ENCODE measurements around the gene PTPN20. TPM values are rescaled to one million over a fixed set of nuclear protein-coding genes. Genes with fewer than 3 reads are reported as not detected.
"Not testable (repeated sequence)": the region's sequence is repeated elsewhere in the genome, so short reads cannot be mapped to it uniquely, and the experiment has no call there.

PTPN20 gene
- total RNA-seq, 1 experiment from 2014 or later: not detected

DNA sequence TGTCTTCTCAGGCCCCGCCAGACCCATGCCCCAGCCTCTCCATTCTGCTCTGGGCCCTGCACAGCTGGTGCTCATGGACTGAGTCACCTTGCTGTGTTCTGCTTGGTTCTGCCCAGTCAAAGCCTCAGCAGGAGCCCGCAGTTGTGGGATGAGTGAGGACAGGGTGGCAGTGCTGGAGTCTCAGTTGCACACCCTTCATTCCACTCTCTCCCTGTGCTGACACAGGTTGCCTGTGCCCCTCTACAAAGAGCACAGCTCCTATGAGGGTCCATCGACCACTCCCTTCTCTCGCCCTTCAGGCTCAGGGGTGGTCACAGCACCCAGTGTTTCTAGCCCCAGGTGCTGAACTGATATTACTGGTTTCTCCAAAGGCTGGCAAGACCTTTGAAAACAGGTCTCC lies 39.6 kb upstream of the PTPN20 start:
- not testable (repeated sequence) for H3K56ac ChIP-seq (ENCODE audit: insufficient read length, low read depth, low read length); H3K4me1 Mint-ChIP-seq; H2BK15ac ChIP-seq (ENCODE audit: low read depth, low read length); H2BK5ac ChIP-seq (ENCODE audit: insufficient read length, low read length); H3K9me3 ChIP-seq (ENCODE audit: control insufficient read depth, low read depth, low read length); H3K23ac ChIP-seq (ENCODE audit: insufficient read length, low read depth, low read length); H3K9ac ChIP-seq (ENCODE audit: extremely low read depth, insufficient read length, low read length); H3K27ac Mint-ChIP-seq; H3K79me1 ChIP-seq (ENCODE audit: insufficient read depth, low read depth, low read length, poor library complexity, severe bottlenecking); H4K8ac ChIP-seq (replicated peaks; ENCODE audit: insufficient read length, low read depth, low read length); H3K18ac ChIP-seq (ENCODE audit: insufficient read length, low read depth, low read length); H3K4me2 ChIP-seq (ENCODE audit: insufficient read depth, insufficient read length, low read length); H2AFZ ChIP-seq (ENCODE audit: low read length); H2BK120ac ChIP-seq (ENCODE audit: low read depth, low read length, poor library complexity, severe bottlenecking); H4K20me1 ChIP-seq (ENCODE audit: control insufficient read depth, insufficient read depth, insufficient read length); H3K4me3 Mint-ChIP-seq; H3K36me3 Mint-ChIP-seq (ENCODE audit: insufficient read depth in 1 of 3, low read depth in 3 of 3); H4K91ac ChIP-seq (ENCODE audit: insufficient read length, low read depth, low read length); H3K79me2 ChIP-seq (ENCODE audit: insufficient read depth, low read length); DNase-seq; H3K23me2 ChIP-seq (ENCODE audit: insufficient read length, low read depth, low read length, poor library complexity, severe bottlenecking); H3K27me3 Mint-ChIP-seq (ENCODE audit: low read depth); H4K5ac ChIP-seq (ENCODE audit: insufficient read length, low read depth, low read length); H3T11ph ChIP-seq (ENCODE audit: low read length); H2AK5ac ChIP-seq (ENCODE audit: insufficient read length, low read length); H3K9me3 Mint-ChIP-seq; H3K14ac ChIP-seq (ENCODE audit: insufficient read depth, low read length); H2BK12ac ChIP-seq (ENCODE audit: insufficient read length, low read depth, low read length); H3K4me1 ChIP-seq (ENCODE audit: insufficient read depth, low read length); H3K27ac ChIP-seq (ENCODE audit: insufficient read length, low read depth, low read length); H3K4ac ChIP-seq (ENCODE audit: low read depth, low read length); H2BK20ac ChIP-seq (ENCODE audit: low read depth, low read length, poor library complexity, severe bottlenecking); H3K27me3 ChIP-seq (ENCODE audit: insufficient read depth, low read length)
- no CpG with 5 or more reads among the region's 4 CpGs for WGBS (ENCODE audit: extremely low coverage, insufficient read length, low lambda C conversion rate)

DNA sequence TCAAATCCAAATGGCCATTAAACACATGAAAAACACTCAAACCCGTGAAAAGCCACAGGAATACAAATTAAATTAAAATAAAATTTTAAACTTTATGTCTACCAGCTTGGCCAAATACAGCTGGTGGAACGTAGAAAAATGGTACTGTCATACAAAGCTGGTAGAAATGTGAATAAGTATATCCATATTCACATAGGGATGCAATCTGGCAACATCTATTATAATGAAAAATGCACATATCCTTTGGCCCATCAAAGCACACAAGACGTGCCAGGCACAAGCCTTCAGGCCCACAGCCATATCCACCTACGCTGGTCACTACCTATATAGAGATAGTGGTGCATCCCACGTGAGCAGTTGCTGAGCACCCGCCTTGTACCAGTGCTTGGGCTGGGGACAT lies 35.9 kb upstream of the PTPN20 start:
- not testable (repeated sequence) for H4K91ac ChIP-seq (ENCODE audit: insufficient read length, low read depth, low read length); H2BK5ac ChIP-seq (ENCODE audit: insufficient read length, low read length); H3K79me1 ChIP-seq (ENCODE audit: insufficient read depth, low read depth, low read length, poor library complexity, severe bottlenecking); H3K4me2 ChIP-seq (ENCODE audit: insufficient read depth, insufficient read length, low read length); H3K4me1 Mint-ChIP-seq; H2BK20ac ChIP-seq (ENCODE audit: low read depth, low read length, poor library complexity, severe bottlenecking); H3K27ac ChIP-seq (ENCODE audit: insufficient read length, low read depth, low read length); H3K18ac ChIP-seq (ENCODE audit: insufficient read length, low read depth, low read length); H4K8ac ChIP-seq (replicated peaks; ENCODE audit: insufficient read length, low read depth, low read length); H3K56ac ChIP-seq (ENCODE audit: insufficient read length, low read depth, low read length); H4K20me1 ChIP-seq (ENCODE audit: control insufficient read depth, insufficient read depth, insufficient read length); H2AK5ac ChIP-seq (ENCODE audit: insufficient read length, low read length); H3K23ac ChIP-seq (ENCODE audit: insufficient read length, low read depth, low read length); H3K14ac ChIP-seq (ENCODE audit: insufficient read depth, low read length); H2BK12ac ChIP-seq (ENCODE audit: insufficient read length, low read depth, low read length); H3K4me3 Mint-ChIP-seq; H3K9ac ChIP-seq (ENCODE audit: extremely low read depth, insufficient read length, low read length); H3K4ac ChIP-seq (ENCODE audit: low read depth, low read length); H3K9me3 ChIP-seq (ENCODE audit: control insufficient read depth, low read depth, low read length); DNase-seq; H2BK120ac ChIP-seq (ENCODE audit: low read depth, low read length, poor library complexity, severe bottlenecking); H3K27ac Mint-ChIP-seq; H3K27me3 ChIP-seq (ENCODE audit: insufficient read depth, low read length); H2AFZ ChIP-seq (ENCODE audit: low read length); H2BK15ac ChIP-seq (ENCODE audit: low read depth, low read length); H3K4me1 ChIP-seq (ENCODE audit: insufficient read depth, low read length); H3K36me3 Mint-ChIP-seq (ENCODE audit: insufficient read depth in 1 of 3, low read depth in 3 of 3); H3K23me2 ChIP-seq (ENCODE audit: insufficient read length, low read depth, low read length, poor library complexity, severe bottlenecking); H3K9me3 Mint-ChIP-seq; H3K79me2 ChIP-seq (ENCODE audit: insufficient read depth, low read length); H3K27me3 Mint-ChIP-seq (ENCODE audit: low read depth); H3T11ph ChIP-seq (ENCODE audit: low read length); H4K5ac ChIP-seq (ENCODE audit: insufficient read length, low read depth, low read length)
- no CpG with 5 or more reads among the region's 6 CpGs for WGBS (ENCODE audit: extremely low coverage, insufficient read length, low lambda C conversion rate)

Measured in H9 (cell line).